BJ (cell line): Measurements from ENCODE around the gene NUDT21. TPM values are rescaled to one million over a fixed set of nuclear protein-coding genes. Genes with fewer than 3 reads are reported as not detected.

ENCODE experiments used
- CTCF ChIA-PET: fragments of 350-600 bp; formaldehyde crosslinking; extraction: SDS; loops from one replicate; lab custom pipeline; 2021; ENCODE audit warnings: antibody characterized with exemption, inconsistent platforms; lab: Yijun Ruan, JAX
- POLR2A ChIA-PET: fragments of 300-600 bp; sonication (Branson Sonifier 250); formaldehyde crosslinking; extraction: SDS; loops from one replicate; lab custom pipeline; 2021; ENCODE audit warnings: antibody characterized with exemption; lab: Charles Lee
- DNase-seq: peaks from one replicate; pipeline ENCODE4 v3.0.0-alpha.2; 2011; ENCODE audit warnings: low read depth
- H3K27me3 ChIP-seq: 2 replicates; pipeline ENCODE4 v1.6.0; 2011; ENCODE audit warnings: low read length; ENCODE audit not compliant: control insufficient read depth, insufficient read depth
- H3K36me3 ChIP-seq: 2 replicates; pipeline ENCODE4 v1.5.1; 2011; ENCODE audit warnings: low read length; ENCODE audit not compliant: control insufficient read depth, insufficient read depth
- H3K4me3 ChIP-seq: 2 replicates; pipeline ENCODE4 v1.5.1; 2011; ENCODE audit warnings: low read depth, mild to moderate bottlenecking, control low read depth, low read length
- CTCF ChIP-seq: IDR thresholded peaks from 2 replicates; pipeline ENCODE4 v1.5.1; 2011; ENCODE audit warnings: low read depth, mild to moderate bottlenecking, control low read depth, inconsistent platforms, low read length, moderate library complexity; ENCODE audit not compliant: insufficient read depth
- polyA plus RNA-seq: library from polyadenylated mRNA; depleted of rRNA; stranded (reverse); fragments of >200 nt; gene quantifications from 2 replicates; pipeline ENCODE4 v1.2.3, GENCODE V29; 2011

Gene NUDT21
- polyA plus RNA-seq, 1 experiment: 78.8 TPM

- TF ChIP-seq CTCF: no peak
- H3K4me3 ChIP-seq: no peak overlapping the region
- DNase-seq: no peak
- no peaks in the 10 kb centered on the region for H3K27me3 ChIP-seq
- POLR2A ChIA-PET: no interaction called here
- H3K36me3 ChIP-seq: no peaks in the 10 kb centered on the region
- CTCF ChIA-PET: no interaction called here
Measured at GRCh38 chr16:56419740-56420548, 31.2 kb downstream of the NUDT21 start.

- ChIA-PET CTCF (interaction anchor here (0.6 kb wide), 2 partner anchors 14 to 60 kb away, joined by 3 to 7 read pairs; no protein-coding TSS in a partner anchor), POLR2A (interaction anchor here (0.6 kb wide), 1 partner anchor 30 kb away, joined by 4 read pairs; no protein-coding TSS in a partner anchor)
- no peak for TF ChIP-seq CTCF
Measured at GRCh38 chr16:56417138-56417537, 34.0 kb downstream of the NUDT21 start.

GRCh38 chr16:56415875-56416274 lies 35.3 kb downstream of the NUDT21 start:
- no peaks in the 10 kb centered on the region for H3K36me3 ChIP-seq
- ChIA-PET CTCF (interaction anchor here (1.4 kb wide), 1 partner anchor 60 kb away, joined by 5 read pairs; no protein-coding TSS in a partner anchor), POLR2A (no interaction called here)
- no peak for DNase-seq
- no peaks in the 10 kb centered on the region for H3K27me3 ChIP-seq
- no peak for TF ChIP-seq CTCF
- H3K4me3 ChIP-seq: no peak overlapping the region

More at GRCh38 chr16:56417138-56417537, 34.0 kb downstream of the NUDT21 start:
- no peak for DNase-seq
- H3K27me3 ChIP-seq: no peaks in the 10 kb centered on the region
- H3K4me3 ChIP-seq: no peak overlapping the region
- no peaks in the 10 kb centered on the region for H3K36me3 ChIP-seq

- Histone ChIP-seq H3K4me3 (no peak overlapping the region), H3K36me3 (peaks cover under 1% of the 10 kb centered on the region; the same call in 1 of the 2 replicates), H3K27me3 (no peaks in the 10 kb centered on the region)
- TF ChIP-seq CTCF: no peak
- CTCF ChIA-PET: no interaction called here
- POLR2A ChIA-PET: no interaction called here
- no peak for DNase-seq
Measured at GRCh38 chr16:56414366-56414765, 36.8 kb downstream of the NUDT21 start.

GRCh38 chr16:56413381-56413780 lies 37.8 kb downstream of the NUDT21 start:
- Histone ChIP-seq H3K36me3 (peaks cover 5% of the 10 kb centered on the region), H3K27me3 (no peaks in the 10 kb centered on the region), H3K4me3 (no peak overlapping the region)
- no peak for DNase-seq
- TF ChIP-seq CTCF: no peak
- ChIA-PET POLR2A (no interaction called here), CTCF (interaction anchor here (1.3 kb wide), 1 partner anchor 9 kb away, joined by 3 read pairs; no protein-coding TSS in a partner anchor)
